Measurements from ENCODE around the gene EN2.

- TF ChIP-seq POLR2A (IDR thresholded peaks at IDR 0.05) (no peak), CTCF (IDR thresholded peaks at IDR 0.05 in 8 of 11, conservative IDR thresholded peaks at IDR 0.05 in 3 of 11) (no peak), POLR2AphosphoS5 (IDR thresholded peaks at IDR 0.05) (no peak)
Measured at GRCh38 chr7:155489158-155489840, 31.4 kb downstream of the EN2 start.

All from spleen (tissue), 7 donors.